DOHH2 (cell line): ENCODE results near the gene PEA15.
A peak's percentile ranks its signal among the peaks of the same experiment; 100 is the strongest.

Source experiments
- H3F3A ChIP-seq: fragments of 200-600 bp; sonication (generic), shearing (Covaris generic); 2 replicates; pipeline ENCODE4 v1.6.0; 2016; ENCODE audit warnings: antibody characterized with exemption, mild to moderate bottlenecking; ENCODE audit not compliant: control insufficient read depth, insufficient read depth
- H3K27ac ChIP-seq: fragments of 200-600 bp; sonication (generic); 2 replicates; pipeline ENCODE4 v1.5.1; 2014; ENCODE audit warnings: low read depth, mild to moderate bottlenecking, low read length, moderate library complexity
- H3K27me3 ChIP-seq: fragments of 200-600 bp; sonication (generic); 2 replicates; pipeline ENCODE4 v1.6.1; 2014; ENCODE audit warnings: mild to moderate bottlenecking, low read length, mixed read lengths; ENCODE audit not compliant: control insufficient read depth
- H3K36me3 ChIP-seq: fragments of 200-600 bp; sonication (generic); 2 replicates; pipeline ENCODE4 v1.6.1; 2014; ENCODE audit warnings: mild to moderate bottlenecking, low read length, moderate library complexity, mixed read lengths; ENCODE audit not compliant: control insufficient read depth
- H3K4me1 ChIP-seq: fragments of 200-600 bp; sonication (generic); 2 replicates; pipeline ENCODE4 v1.6.1; 2014; ENCODE audit warnings: mild to moderate bottlenecking, low read length, mixed read lengths; ENCODE audit not compliant: control insufficient read depth
- H3K4me2 ChIP-seq: fragments of 200-600 bp; sonication (generic); 2 replicates; pipeline ENCODE4 v1.6.0; 2014; ENCODE audit warnings: mild to moderate bottlenecking, low read length, moderate library complexity
- H3K4me3 ChIP-seq: fragments of 200-600 bp; sonication (generic); 2 replicates; pipeline ENCODE4 v1.5.1; 2014; ENCODE audit warnings: mild to moderate bottlenecking, low read length, mixed read lengths
- H3K79me2 ChIP-seq: fragments of 200-600 bp; sonication (generic); 2 replicates; pipeline ENCODE4 v1.6.1; 2014; ENCODE audit warnings: mild to moderate bottlenecking, low read length, mixed read lengths; ENCODE audit not compliant: control insufficient read depth
- H3K9me2 ChIP-seq: fragments of 200-600 bp; sonication (generic); replicated peaks from 2 replicates; pipeline ENCODE4 v1.6.1; 2014; ENCODE audit warnings: mild to moderate bottlenecking, low read length, mixed read lengths; ENCODE audit not compliant: control insufficient read depth
- H3K9me3 ChIP-seq: fragments of 200-600 bp; sonication (generic); 2 replicates; pipeline ENCODE4 v1.6.1; 2014; ENCODE audit warnings: antibody characterized with exemption, low read length, mixed read lengths; ENCODE audit not compliant: control insufficient read depth, insufficient read depth
- H4K20me1 ChIP-seq: fragments of 200-600 bp; sonication (generic); 2 replicates; pipeline ENCODE4 v1.6.0; 2014; ENCODE audit warnings: low read depth, mild to moderate bottlenecking, antibody characterized with exemption, low read length, moderate library complexity; ENCODE audit not compliant: control insufficient read depth, insufficient read depth
- CTCF ChIP-seq: fragments of 200-600 bp; sonication (generic); IDR thresholded peaks from one replicate; pipeline ENCODE4 v1.5.1; 2014; ENCODE audit warnings: antibody characterized with exemption, mild to moderate bottlenecking, low read depth, low read length; ENCODE audit not compliant: poor library complexity, severe bottlenecking
- EZH2phosphoT487 ChIP-seq: fragments of 200-600 bp; sonication (generic); IDR thresholded peaks from 2 replicates; pipeline ENCODE4 v1.6.1; 2017; ENCODE audit warnings: borderline replicate concordance, mild to moderate bottlenecking, antibody characterized with exemption, low read length, moderate library complexity, mixed read lengths

The PEA15 gene

GRCh38 chr1:160261556-160261892 lies 56.3 kb downstream of the PEA15 start:
- Histone ChIP-seq H4K20me1 (no peaks in the 10 kb centered on the region), H3K4me1 (peaks cover 22% of the 10 kb centered on the region), H3K36me3 (peaks cover 38% of the 10 kb centered on the region), H3K9me3 (no peaks in the 10 kb centered on the region), H3K9me2 (no peaks in the 10 kb centered on the region), H3K79me2 (peaks cover 58% of the 10 kb centered on the region), H3K27ac (peak overlapping the region; percentile 51), H3K4me2 (peak overlapping the region; percentile 87), H3K27me3 (no peaks in the 10 kb centered on the region), H3F3A (0 out of 2 replicates have a peak, but pooled peaks cover 2% of the 10 kb centered on the region), H3K4me3 (peak overlapping the region; percentile 93)
- TF ChIP-seq CTCF (no peak), EZH2phosphoT487 (no peak)

GRCh38 chr1:160261893-160262794 lies 57.0 kb downstream of the PEA15 start, which contains the start of gene DCAF8:
Gene DCAF8 (minus strand): TSS chr1:160262549. CDS start chr1:160244008, 18,541 bp downstream.
- no peaks in the 10 kb centered on the region for H3K9me2 ChIP-seq
- H4K20me1 ChIP-seq = no peaks in the 10 kb centered on the region
- no peaks in the 10 kb centered on the region for H3F3A ChIP-seq
- peak within 1 kb of the TSS; percentile 87 for H3K4me2 ChIP-seq
- H3K79me2 ChIP-seq = peaks cover 51% of the 10 kb centered on the region
- H3K9me3 ChIP-seq = no peaks in the 10 kb centered on the region
- H3K4me1 ChIP-seq = peaks cover 22% of the 10 kb centered on the region
- H3K27ac ChIP-seq = peak within 1 kb of the TSS; percentile 64
- TF ChIP-seq EZH2phosphoT487 = no peak
- no peak for TF ChIP-seq CTCF
- peak within 1 kb of the TSS; percentile 93 for H3K4me3 ChIP-seq
- H3K36me3 ChIP-seq = peaks cover 35% of the 10 kb centered on the region
- H3K27me3 ChIP-seq = no peaks in the 10 kb centered on the region

- Histone ChIP-seq H3F3A (no peaks in the 10 kb centered on the region), H3K4me2 (no peak overlapping the region), H3K79me2 (peaks cover 24% of the 10 kb centered on the region), H4K20me1 (no peaks in the 10 kb centered on the region), H3K9me3 (no peaks in the 10 kb centered on the region), H3K36me3 (peaks cover 17% of the 10 kb centered on the region), H3K27ac (no peak overlapping the region), H3K4me3 (no peak overlapping the region), H3K4me1 (peaks cover 21% of the 10 kb centered on the region), H3K9me2 (no peaks in the 10 kb centered on the region), H3K27me3 (no peaks in the 10 kb centered on the region)
- TF ChIP-seq EZH2phosphoT487 = no peak
- no peak for TF ChIP-seq CTCF
These were observed 59.7 kb downstream of the PEA15 start for GRCh38 chr1:160264795-160265307.
